ENCODE measurements around the gene TRIP10.

- TF ChIP-seq POLR2A (IDR thresholded peaks at IDR 0.05; ENCODE audit: low read depth, low read length) (no peak), POU2F2 (IDR thresholded peaks at IDR 0.05; ENCODE audit: low read depth, low read length) (no peak)
Observed at GRCh38 chr19:6718111-6718740, 21.3 kb upstream of the TRIP10 start.

Measured in GM12891 (cell line).